Natural killer cell (primary cell): ENCODE results near the gene NKX6-2. TPM values are rescaled to one million over a fixed set of nuclear protein-coding genes. Genes with fewer than 3 reads are reported as not detected.

Source experiments
- ATAC-seq, 3 donors: fragments of 150-1000 bp in 2 of 3; fragments of 200-7000 bp in 1 of 3; cut with Tn5 transposase; 1 replicate in 1 of 3; 2 replicates in 2 of 3; pipeline ENCODE4 v1.10.0; 2021; ENCODE audit warnings: mild to moderate bottlenecking in 2 of 3, moderate library complexity in 2 of 3
- DNase-seq, 2 donors: peaks; one replicate each; pipeline versions ENCODE4 v3.0.0 to v3.0.0-alpha.2; 2013 to 2021; ENCODE audit warnings: mixed read lengths in 1 of 2
- H3K27ac ChIP-seq: one replicate; pipeline ENCODE4 v1.5.1; 2013; ENCODE audit warnings: mild to moderate bottlenecking, low read length
- H3K27me3 ChIP-seq: one replicate; pipeline ENCODE4 v1.6.1; 2013; ENCODE audit warnings: low read length; ENCODE audit not compliant: control insufficient read depth, insufficient read depth
- H3K36me3 ChIP-seq: one replicate; pipeline ENCODE4 v1.6.1; 2013; ENCODE audit warnings: low read length; ENCODE audit not compliant: control insufficient read depth, insufficient read depth
- H3K4me1 ChIP-seq: one replicate; pipeline ENCODE4 v1.6.1; 2013; ENCODE audit warnings: low read length; ENCODE audit not compliant: control insufficient read depth, insufficient read depth
- H3K4me3 ChIP-seq: one replicate; pipeline ENCODE4 v1.5.1; 2013; ENCODE audit warnings: low read length
- H3K9me3 ChIP-seq: one replicate; pipeline ENCODE4 v1.6.1; 2013; ENCODE audit warnings: low read length; ENCODE audit not compliant: control insufficient read depth, insufficient read depth
- H3K27ac Mint-ChIP-seq, 2 donors: one replicate each; pipeline ENCODE4 v1.8.0; 2022; ENCODE audit warnings: mild to moderate bottlenecking in 2 of 2, mixed read lengths in 2 of 2, moderate library complexity in 1 of 2
- H3K27me3 Mint-ChIP-seq, 2 donors: one replicate each; pipeline ENCODE4 v1.8.0; 2022; ENCODE audit warnings: low read depth in 2 of 2, mixed read lengths in 2 of 2
- H3K36me3 Mint-ChIP-seq: one replicate; pipeline ENCODE4 v1.8.0; 2022; ENCODE audit warnings: mixed read lengths
- H3K4me1 Mint-ChIP-seq, 2 donors: one replicate each; pipeline ENCODE4 v1.8.0; 2022; ENCODE audit warnings: mixed read lengths in 2 of 2
- H3K4me3 Mint-ChIP-seq: one replicate; pipeline ENCODE4 v1.8.0; 2022; ENCODE audit warnings: mild to moderate bottlenecking, moderate library complexity, mixed read lengths
- H3K9me3 Mint-ChIP-seq, 2 donors: one replicate each; pipeline ENCODE4 v1.8.0; 2022; ENCODE audit warnings: mixed read lengths in 2 of 2
- WGBS: methylation state at CpG from one replicate; pipeline ENCODE4 v1.1.7; 2013; ENCODE audit warnings: missing lambda C conversion rate; ENCODE audit not compliant: insufficient coverage; 5-methylcytosine and 5-hydroxymethylcytosine counted together
- intact Hi-C: fragments of 100-400 bp; cut with micrococcal nuclease; formaldehyde crosslinking; loops from one replicate; pipeline ENCODE4 v1.14.2; 2022
- total RNA-seq, 4 donors: library from RNA; stranded (reverse); fragments of 120-200 nt in 1 of 4; gene quantifications; one replicate each; pipeline versions ENCODE4 v1.2.3 to v1.2.4, GENCODE V29; 2013 to 2022
- TF ChIP-seq, protein P1 (sequence below): fragments of 200-600 bp; IDR thresholded peaks from one replicate; pipeline ENCODE4 v1.8.0; 2022; ENCODE audit warnings: antibody characterized with exemption

Gene NKX6-2
- total RNA-seq, 3 donors from 2014 or later (not counting 1 experiment from before 2014, with no cell fraction given) = not detected

DNA sequence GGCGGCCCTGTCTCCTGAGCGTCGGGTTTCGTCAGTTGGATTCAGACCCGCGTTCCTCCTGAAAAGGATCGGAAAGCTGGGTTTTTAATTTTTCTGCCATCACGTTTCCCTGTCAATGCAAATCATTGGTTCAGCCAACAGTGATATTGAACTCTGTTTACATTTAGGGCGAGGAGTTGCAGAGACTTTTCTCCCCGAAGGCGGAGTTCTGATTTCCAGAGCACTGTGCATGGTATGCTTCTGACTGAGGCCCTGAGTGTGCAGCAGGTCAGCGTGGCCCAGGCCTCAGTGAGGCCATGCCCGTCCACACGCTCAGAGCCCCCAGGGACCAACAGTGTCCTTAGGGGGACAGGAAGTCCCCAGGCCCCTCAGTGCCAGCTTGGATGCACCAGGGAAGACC, 27.1 kb downstream of the NKX6-2 start:
- 97% methylated on average over 14 of the region's 14 CpGs for WGBS
- Mint-ChIP-seq H3K27ac (no peak overlapping the region), H3K4me1 (peaks cover 0 to 8% of the 10 kb centered on the region in 2 donors), H3K27me3 (no peaks in the 10 kb centered on the region), H3K4me3 (no peak overlapping the region), H3K9me3 (no peaks in the 10 kb centered on the region), H3K36me3 (no peaks in the 10 kb centered on the region)
- Histone ChIP-seq H3K9me3 (no peaks in the 10 kb centered on the region), H3K36me3 (no peaks in the 10 kb centered on the region), H3K27me3 (no peaks in the 10 kb centered on the region), H3K4me1 (no peaks in the 10 kb centered on the region), H3K27ac (no peak overlapping the region), H3K4me3 (no peak overlapping the region)
- intact Hi-C loops = no loop called here
- DNase-seq (no peak), ATAC-seq (no peak)
- TF ChIP-seq, protein P1, sequence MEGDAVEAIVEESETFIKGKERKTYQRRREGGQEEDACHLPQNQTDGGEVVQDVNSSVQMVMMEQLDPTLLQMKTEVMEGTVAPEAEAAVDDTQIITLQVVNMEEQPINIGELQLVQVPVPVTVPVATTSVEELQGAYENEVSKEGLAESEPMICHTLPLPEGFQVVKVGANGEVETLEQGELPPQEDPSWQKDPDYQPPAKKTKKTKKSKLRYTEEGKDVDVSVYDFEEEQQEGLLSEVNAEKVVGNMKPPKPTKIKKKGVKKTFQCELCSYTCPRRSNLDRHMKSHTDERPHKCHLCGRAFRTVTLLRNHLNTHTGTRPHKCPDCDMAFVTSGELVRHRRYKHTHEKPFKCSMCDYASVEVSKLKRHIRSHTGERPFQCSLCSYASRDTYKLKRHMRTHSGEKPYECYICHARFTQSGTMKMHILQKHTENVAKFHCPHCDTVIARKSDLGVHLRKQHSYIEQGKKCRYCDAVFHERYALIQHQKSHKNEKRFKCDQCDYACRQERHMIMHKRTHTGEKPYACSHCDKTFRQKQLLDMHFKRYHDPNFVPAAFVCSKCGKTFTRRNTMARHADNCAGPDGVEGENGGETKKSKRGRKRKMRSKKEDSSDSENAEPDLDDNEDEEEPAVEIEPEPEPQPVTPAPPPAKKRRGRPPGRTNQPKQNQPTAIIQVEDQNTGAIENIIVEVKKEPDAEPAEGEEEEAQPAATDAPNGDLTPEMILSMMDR = no peak

DNA sequence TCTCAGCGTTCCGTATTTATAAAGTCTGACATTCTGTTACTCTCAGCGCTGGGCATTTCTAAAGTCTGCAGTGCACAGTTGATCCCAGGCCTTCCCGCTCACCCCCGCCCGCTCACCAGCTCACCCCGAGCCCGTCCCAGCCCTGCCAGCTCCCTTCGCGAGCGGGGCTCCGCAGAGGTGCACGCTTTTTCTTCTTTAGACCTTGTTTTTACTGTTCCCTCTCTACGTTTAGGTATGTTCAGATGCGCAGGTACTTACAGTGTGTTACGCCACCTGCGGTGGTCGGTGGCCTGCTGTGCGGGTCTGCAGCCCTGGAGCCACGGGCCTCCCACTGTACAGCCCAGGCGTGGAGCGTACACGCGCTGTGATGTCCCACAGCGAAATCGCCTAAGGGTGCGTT, 28.8 kb downstream of the NKX6-2 start:
- Mint-ChIP-seq H3K4me1 (peaks cover 0 to 4% of the 10 kb centered on the region in 2 donors), H3K27me3 (no peaks in the 10 kb centered on the region), H3K4me3 (no peak overlapping the region), H3K36me3 (no peaks in the 10 kb centered on the region), H3K9me3 (no peaks in the 10 kb centered on the region), H3K27ac (no peak overlapping the region)
- H3K4me1 ChIP-seq = no peaks in the 10 kb centered on the region
- TF ChIP-seq, protein P1 = no peak
- intact Hi-C loops = no loop called here
- no peaks in the 10 kb centered on the region for H3K9me3 ChIP-seq
- no peak overlapping the region for H3K27ac ChIP-seq
- no peak for ATAC-seq
- H3K27me3 ChIP-seq = no peaks in the 10 kb centered on the region
- WGBS = 98% methylated on average over 27 of the region's 27 CpGs
- DNase-seq = no peak
- no peak overlapping the region for H3K4me3 ChIP-seq
- H3K36me3 ChIP-seq = no peaks in the 10 kb centered on the region

DNA sequence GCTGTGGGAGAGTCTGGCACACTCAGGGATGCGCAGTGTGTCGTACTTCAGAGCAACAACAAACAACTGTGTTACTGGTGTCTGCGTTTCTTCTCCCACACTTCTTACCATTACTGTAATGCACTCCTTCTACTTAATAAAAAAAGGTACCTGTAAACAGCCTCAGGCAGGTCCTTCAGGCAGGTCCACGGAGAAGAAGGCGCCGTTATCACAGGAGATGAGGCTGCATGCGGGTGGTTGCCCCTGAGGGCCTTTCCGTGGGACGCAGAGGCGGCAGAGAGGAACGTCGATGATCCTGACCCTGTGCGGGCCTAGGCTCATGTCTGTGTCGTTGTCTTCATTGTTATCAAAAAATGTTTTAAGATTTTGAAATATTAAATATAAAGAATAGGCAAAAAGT, 29.4 kb downstream of the NKX6-2 start:
- ATAC-seq (no peak), DNase-seq (no peak)
- no peaks in the 10 kb centered on the region for H3K9me3 Mint-ChIP-seq
- H3K4me3 Mint-ChIP-seq = no peak overlapping the region
- no peaks in the 10 kb centered on the region for H3K4me1 Mint-ChIP-seq
- no peaks in the 10 kb centered on the region for H3K4me1 ChIP-seq
- no peaks in the 10 kb centered on the region for H3K9me3 ChIP-seq
- H3K36me3 Mint-ChIP-seq = no peaks in the 10 kb centered on the region
- WGBS = 98% methylated on average over 13 of the region's 14 CpGs
- TF ChIP-seq, protein P1 = no peak
- no peak overlapping the region for H3K4me3 ChIP-seq
- H3K27me3 ChIP-seq = no peaks in the 10 kb centered on the region
- intact Hi-C loops = no loop called here
- H3K27ac Mint-ChIP-seq = no peak overlapping the region
- H3K27me3 Mint-ChIP-seq = no peaks in the 10 kb centered on the region
- H3K36me3 ChIP-seq = no peaks in the 10 kb centered on the region
- no peak overlapping the region for H3K27ac ChIP-seq

DNA sequence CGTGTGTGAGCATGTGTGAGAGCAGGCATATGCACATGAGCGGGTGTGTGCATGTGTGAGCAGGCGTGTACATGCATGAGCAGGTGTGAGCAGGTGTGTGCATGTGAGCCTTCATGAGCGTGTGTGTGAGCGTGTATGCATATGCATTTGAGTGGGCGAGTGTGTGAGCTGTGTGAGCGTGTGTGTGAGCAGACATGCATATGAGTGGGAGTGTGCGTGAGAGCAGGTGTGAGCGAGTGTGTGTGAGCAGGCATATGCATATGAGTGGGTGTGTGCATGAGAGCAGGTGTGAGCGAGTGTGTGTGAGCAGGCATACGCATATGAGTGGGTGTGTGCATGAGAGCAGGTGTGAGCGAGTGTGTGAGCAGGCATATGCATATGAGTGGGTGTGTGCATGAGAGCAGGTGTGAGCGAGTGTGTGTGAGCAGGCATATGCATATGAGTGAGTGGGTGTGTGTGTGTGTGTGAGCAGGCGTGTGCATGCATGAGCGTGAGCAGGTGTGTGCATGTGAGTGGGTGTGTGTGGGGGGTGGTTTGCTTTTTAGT, 30.7 kb downstream of the NKX6-2 start:
- Histone ChIP-seq H3K27ac (no peak overlapping the region), H3K27me3 (no peaks in the 10 kb centered on the region), H3K4me3 (no peak overlapping the region), H3K4me1 (no peaks in the 10 kb centered on the region), H3K36me3 (no peaks in the 10 kb centered on the region), H3K9me3 (no peaks in the 10 kb centered on the region)
- Mint-ChIP-seq H3K27ac (peak overlapping the region in 1 of 2 donors; percentile 23), H3K4me3 (no peak overlapping the region), H3K9me3 (no peaks in the 10 kb centered on the region), H3K36me3 (no peaks in the 10 kb centered on the region), H3K27me3 (no peaks in the 10 kb centered on the region), H3K4me1 (no peaks in the 10 kb centered on the region)
- 97% methylated on average over 15 of the region's 15 CpGs for WGBS
- DNase-seq (no peak), ATAC-seq (no peak)
- intact Hi-C loops = no loop called here
- TF ChIP-seq, protein P1 = no peak
